Kidney epithelial cell (primary cell): ENCODE measurements around the gene KDM1A. TPM values are rescaled to one million over a fixed set of nuclear protein-coding genes. Genes with fewer than 3 reads are reported as not detected.

ENCODE experiments used
- DNase-seq: peaks from one replicate; pipeline ENCODE4 v3.0.0-alpha.2; 2010; ENCODE audit warnings: low read depth
- H3K27me3 ChIP-seq: 2 replicates; pipeline ENCODE4 v1.6.0; 2011; ENCODE audit warnings: low read length; ENCODE audit not compliant: control insufficient read depth, insufficient read depth
- H3K36me3 ChIP-seq: 2 replicates; pipeline ENCODE4 v1.5.1; 2011; ENCODE audit warnings: low read length; ENCODE audit not compliant: control insufficient read depth, insufficient read depth
- H3K4me3 ChIP-seq: 2 replicates; pipeline ENCODE4 v1.5.1; 2011; ENCODE audit warnings: low read depth, mild to moderate bottlenecking, control low read depth, low read length
- CTCF ChIP-seq: IDR thresholded peaks from 2 replicates; pipeline ENCODE4 v1.5.1; 2011; ENCODE audit warnings: mild to moderate bottlenecking, moderate library complexity, low read length, control low read depth, inconsistent platforms; ENCODE audit not compliant: insufficient read depth, poor library complexity, severe bottlenecking
- total RNA-seq: library from RNA; depleted of rRNA; stranded (reverse); fragments of >200 nt; gene quantifications from 2 replicates; pipeline ENCODE4 v1.2.3, GENCODE V29; 2015

Gene KDM1A
- total RNA-seq = 111 and 122 TPM in 2 replicates

- Histone ChIP-seq H3K4me3 (peak within 1 kb of the TSS; percentile 52), H3K27me3 (no peaks in the 10 kb centered on the region), H3K36me3 (no peaks in the 10 kb centered on the region)
- TF ChIP-seq CTCF = peak; percentile 35
- DNase-seq = peak; percentile 81
These were observed at the start of gene KDM1A for GRCh38 chr1:23019094-23019862. Gene KDM1A (plus strand): TSS chr1:23019468. CDS start chr1:23019597, 129 bp downstream.

DNA sequence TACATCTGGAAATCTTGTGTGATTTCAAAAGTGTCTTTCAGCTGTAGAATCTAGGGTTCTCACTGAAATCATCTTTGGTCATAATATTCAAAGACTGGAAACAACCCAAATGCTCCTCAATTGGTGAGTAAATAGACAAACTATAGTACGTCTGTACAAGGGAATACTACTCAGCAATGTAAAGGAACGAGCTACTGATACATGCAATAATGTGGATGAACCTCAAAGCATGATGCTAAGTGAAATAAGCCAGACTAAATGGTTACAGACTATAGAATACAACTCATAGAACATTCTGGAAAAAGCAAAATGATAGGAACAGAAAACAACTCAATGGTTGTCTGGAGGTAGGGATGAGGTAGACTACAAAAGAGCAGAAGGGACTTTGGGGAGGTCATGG lies 49.2 kb upstream of the KDM1A start:
- H3K27me3 ChIP-seq = peaks cover 4% of the 10 kb centered on the region
- no peak for DNase-seq
- H3K36me3 ChIP-seq = no peaks in the 10 kb centered on the region
- TF ChIP-seq CTCF = no peak
- H3K4me3 ChIP-seq = no peak overlapping the region

- TF ChIP-seq CTCF = no peak
- peaks cover 4% of the 10 kb centered on the region for H3K27me3 ChIP-seq
- H3K36me3 ChIP-seq = no peaks in the 10 kb centered on the region
- H3K4me3 ChIP-seq = no peak overlapping the region
- no peak for DNase-seq
These were observed 48.1 kb upstream of the KDM1A start for GRCh38 chr1:22971161-22971560.

- TF ChIP-seq CTCF = no peak
- no peak for DNase-seq
- H3K27me3 ChIP-seq = peaks cover 4% of the 10 kb centered on the region
- no peak overlapping the region for H3K4me3 ChIP-seq
- H3K36me3 ChIP-seq = no peaks in the 10 kb centered on the region
These were observed 47.5 kb upstream of the KDM1A start for GRCh38 chr1:22971611-22972405.

DNA sequence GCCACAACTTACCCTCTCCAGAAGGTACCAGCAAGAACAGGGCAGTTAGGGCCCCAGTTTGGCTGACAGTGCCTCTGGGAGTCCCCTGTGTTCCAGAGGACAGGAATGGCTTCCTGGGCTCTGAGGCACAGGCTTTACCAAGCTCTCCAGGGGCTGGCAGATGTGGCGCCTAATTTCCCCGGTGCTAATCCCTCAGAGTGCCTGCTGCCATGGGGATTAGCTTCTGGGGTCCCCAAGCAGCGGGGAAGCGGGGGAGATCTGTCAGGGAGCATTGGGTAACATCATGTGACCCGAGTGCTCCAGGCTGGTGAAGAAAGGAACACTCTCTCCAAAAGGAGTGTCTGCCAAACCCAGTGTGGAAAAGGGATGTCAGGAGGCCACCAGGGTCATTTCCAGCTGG lies 46.5 kb upstream of the KDM1A start, which contains the start of gene LACTBL1:
Gene LACTBL1, minus strand, starts transcription at position 107 of the 400 bp plus-strand sequence. CDS start 550 bp downstream, outside the sequence.
- no peaks in the 10 kb centered on the region for H3K36me3 ChIP-seq
- H3K4me3 ChIP-seq = no peak within 1 kb of the TSS
- DNase-seq = no peak
- H3K27me3 ChIP-seq = peaks cover 4% of the 10 kb centered on the region
- no peak for TF ChIP-seq CTCF
